HepG2 (cell line): ENCODE results near the gene CARD16. TPM values are rescaled to one million over a fixed set of nuclear protein-coding genes. Genes with fewer than 3 reads are reported as not detected.

Experiments used
- ASH2L ChIP-seq: fragments of 300-600, 200-600 bp; sonication (generic); IDR thresholded peaks from 2 replicates; pipeline ENCODE4 v1.7.0; 2017; ENCODE audit warnings: low read depth, mild to moderate bottlenecking, moderate library complexity, mixed read lengths, low read length; ENCODE audit not compliant: insufficient read length
- GATAD1 ChIP-seq: IDR thresholded peaks from 2 replicates; pipeline ENCODE4 v1.6.1; 2016; ENCODE audit warnings: missing genetic modification reagents, missing compliant biosample characterization
- JARID2 ChIP-seq: sonication (generic); formaldehyde crosslinking; IDR thresholded peaks from 2 replicates; pipeline ENCODE4 v1.8.1; 2023; ENCODE audit warnings: missing genetic modification reagents, inconsistent platforms; ENCODE audit not compliant: insufficient replicate concordance
- RBFOX2 ChIP-seq: fragments of 200-400 bp; formaldehyde crosslinking; IDR thresholded peaks from 2 replicates; pipeline ENCODE4 v1.6.1; 2017; ENCODE audit warnings: low read depth, mild to moderate bottlenecking, low read length
- REPIN1 ChIP-seq: sonication (generic); formaldehyde crosslinking; IDR thresholded peaks from 2 replicates; pipeline ENCODE4 v1.8.0; 2022; ENCODE audit warnings: missing genetic modification reagents, low read depth, mild to moderate bottlenecking, borderline replicate concordance
- ZNF225 ChIP-seq: sonication (generic); formaldehyde crosslinking; IDR thresholded peaks from 2 replicates; pipeline ENCODE4 v1.4.0; 2020; ENCODE audit warnings: mild to moderate bottlenecking, missing genetic modification reagents
- ZNF510 ChIP-seq: sonication (generic); formaldehyde crosslinking; IDR thresholded peaks from 2 replicates; pipeline ENCODE4 v1.4.0; 2020; ENCODE audit warnings: low read depth, mild to moderate bottlenecking, missing genetic modification reagents
- ZNF652 ChIP-seq: IDR thresholded peaks from 2 replicates; pipeline ENCODE4 v1.6.1; 2016; ENCODE audit warnings: low read depth, borderline replicate concordance
- polyA plus RNA-seq, 8 experiments: library from polyadenylated mRNA; depleted of rRNA in 3 of 8; stranded (reverse) in 7 of 8; unstranded in 1 of 8; fragments of >200 nt; fragmentation: Illumina TruSeq in 4 of 8; extraction: Trizol in 4 of 8; gene quantifications; 2 replicates each; pipeline versions ENCODE4 v1.2.1 to v1.2.3, GENCODE V29; 2011 to 2016; ENCODE audit warnings: low read depth in 4 of 8, missing spikeins in 1 of 8, mixed read lengths in 1 of 8; ENCODE audit not compliant: insufficient read depth in 1 of 8
- total RNA-seq, 5 experiments: library from RNA; depleted of rRNA; stranded (reverse); fragments of >200 nt; fragmentation: Illumina TruSeq; extraction: Trizol; gene quantifications; 2 replicates each; pipeline ENCODE4 v1.2.3, GENCODE V29; 2016; ENCODE audit warnings: low read depth in 1 of 5
- TF ChIP-seq, protein P1 (sequence below): sonication (generic); formaldehyde crosslinking; IDR thresholded peaks from 2 replicates; pipeline ENCODE4 v1.4.0; 2020; ENCODE audit warnings: low read depth, missing genetic modification reagents
- TF ChIP-seq, protein P2 (sequence below): IDR thresholded peaks from 2 replicates; pipeline ENCODE4 v1.6.1; 2012; ENCODE audit warnings: low read length, improper control_type of control experiment
- TF ChIP-seq, protein P3 (sequence below): conservative IDR thresholded peaks from 2 replicates; pipeline ENCODE4 v1.6.1; 2018; ENCODE audit warnings: missing genetic modification reagents
- TF ChIP-seq, protein P4 (sequence below): sonication (generic); formaldehyde crosslinking; IDR thresholded peaks from 2 replicates; pipeline ENCODE4 v1.5.0; 2020; ENCODE audit warnings: mild to moderate bottlenecking, missing genetic modification reagents

The CARD16 gene
- total and polyA plus RNA-seq, 2 of the 13 experiments (the other 11 are each of a cell fraction or from before 2014, with no cell fraction given), result 0.34 TPM; not detected in 1

DNA sequence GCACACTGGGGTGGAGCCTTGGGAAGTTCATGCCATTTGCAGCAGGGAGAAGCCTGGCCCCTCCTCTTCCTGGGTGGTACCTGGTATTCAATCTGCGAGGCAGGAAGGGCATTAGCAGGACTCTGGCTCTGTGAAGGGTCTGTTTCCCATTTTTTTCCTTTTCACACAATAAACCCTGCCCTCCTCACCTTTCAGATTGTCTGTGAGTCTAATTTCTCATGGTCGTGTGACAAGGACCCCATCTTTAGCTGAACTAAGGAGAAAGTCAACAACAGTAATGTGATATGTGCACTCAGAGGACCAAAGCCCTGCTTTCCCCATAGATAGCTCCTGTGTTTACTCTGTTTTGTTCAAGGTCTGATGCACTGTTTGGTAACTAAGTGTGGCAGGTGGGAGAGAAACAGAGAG, 50.1 kb downstream of the CARD16 start (continued):
- TF ChIP-seq, protein P1, sequence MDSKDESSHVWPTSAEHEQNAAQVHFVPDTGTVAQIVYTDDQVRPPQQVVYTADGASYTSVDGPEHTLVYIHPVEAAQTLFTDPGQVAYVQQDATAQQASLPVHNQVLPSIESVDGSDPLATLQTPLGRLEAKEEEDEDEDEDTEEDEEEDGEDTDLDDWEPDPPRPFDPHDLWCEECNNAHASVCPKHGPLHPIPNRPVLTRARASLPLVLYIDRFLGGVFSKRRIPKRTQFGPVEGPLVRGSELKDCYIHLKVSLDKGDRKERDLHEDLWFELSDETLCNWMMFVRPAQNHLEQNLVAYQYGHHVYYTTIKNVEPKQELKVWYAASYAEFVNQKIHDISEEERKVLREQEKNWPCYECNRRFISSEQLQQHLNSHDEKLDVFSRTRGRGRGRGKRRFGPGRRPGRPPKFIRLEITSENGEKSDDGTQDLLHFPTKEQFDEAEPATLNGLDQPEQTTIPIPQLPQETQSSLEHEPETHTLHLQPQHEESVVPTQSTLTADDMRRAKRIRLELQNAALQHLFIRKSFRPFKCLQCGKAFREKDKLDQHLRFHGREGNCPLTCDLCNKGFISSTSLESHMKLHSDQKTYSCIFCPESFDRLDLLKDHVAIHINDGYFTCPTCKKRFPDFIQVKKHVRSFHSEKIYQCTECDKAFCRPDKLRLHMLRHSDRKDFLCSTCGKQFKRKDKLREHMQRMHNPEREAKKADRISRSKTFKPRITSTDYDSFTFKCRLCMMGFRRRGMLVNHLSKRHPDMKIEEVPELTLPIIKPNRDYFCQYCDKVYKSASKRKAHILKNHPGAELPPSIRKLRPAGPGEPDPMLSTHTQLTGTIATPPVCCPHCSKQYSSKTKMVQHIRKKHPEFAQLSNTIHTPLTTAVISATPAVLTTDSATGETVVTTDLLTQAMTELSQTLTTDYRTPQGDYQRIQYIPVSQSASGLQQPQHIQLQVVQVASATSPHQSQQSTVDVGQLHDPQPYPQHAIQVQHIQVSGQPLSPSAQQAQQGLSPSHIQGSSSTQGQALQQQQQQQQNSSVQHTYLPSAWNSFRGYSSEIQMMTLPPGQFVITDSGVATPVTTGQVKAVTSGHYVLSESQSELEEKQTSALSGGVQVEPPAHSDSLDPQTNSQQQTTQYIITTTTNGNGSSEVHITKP, result no peak
- no peak for TF ChIP-seq RBFOX2
- peak; percentile 12; the same call in 1 of the 2 replicates for TF ChIP-seq GATAD1
- TF ChIP-seq ZNF652, result no peak
- no peak for TF ChIP-seq JARID2 (CRISPR knock-in tag)
- peak; percentile 58 for TF ChIP-seq ASH2L
- TF ChIP-seq, protein P2, sequence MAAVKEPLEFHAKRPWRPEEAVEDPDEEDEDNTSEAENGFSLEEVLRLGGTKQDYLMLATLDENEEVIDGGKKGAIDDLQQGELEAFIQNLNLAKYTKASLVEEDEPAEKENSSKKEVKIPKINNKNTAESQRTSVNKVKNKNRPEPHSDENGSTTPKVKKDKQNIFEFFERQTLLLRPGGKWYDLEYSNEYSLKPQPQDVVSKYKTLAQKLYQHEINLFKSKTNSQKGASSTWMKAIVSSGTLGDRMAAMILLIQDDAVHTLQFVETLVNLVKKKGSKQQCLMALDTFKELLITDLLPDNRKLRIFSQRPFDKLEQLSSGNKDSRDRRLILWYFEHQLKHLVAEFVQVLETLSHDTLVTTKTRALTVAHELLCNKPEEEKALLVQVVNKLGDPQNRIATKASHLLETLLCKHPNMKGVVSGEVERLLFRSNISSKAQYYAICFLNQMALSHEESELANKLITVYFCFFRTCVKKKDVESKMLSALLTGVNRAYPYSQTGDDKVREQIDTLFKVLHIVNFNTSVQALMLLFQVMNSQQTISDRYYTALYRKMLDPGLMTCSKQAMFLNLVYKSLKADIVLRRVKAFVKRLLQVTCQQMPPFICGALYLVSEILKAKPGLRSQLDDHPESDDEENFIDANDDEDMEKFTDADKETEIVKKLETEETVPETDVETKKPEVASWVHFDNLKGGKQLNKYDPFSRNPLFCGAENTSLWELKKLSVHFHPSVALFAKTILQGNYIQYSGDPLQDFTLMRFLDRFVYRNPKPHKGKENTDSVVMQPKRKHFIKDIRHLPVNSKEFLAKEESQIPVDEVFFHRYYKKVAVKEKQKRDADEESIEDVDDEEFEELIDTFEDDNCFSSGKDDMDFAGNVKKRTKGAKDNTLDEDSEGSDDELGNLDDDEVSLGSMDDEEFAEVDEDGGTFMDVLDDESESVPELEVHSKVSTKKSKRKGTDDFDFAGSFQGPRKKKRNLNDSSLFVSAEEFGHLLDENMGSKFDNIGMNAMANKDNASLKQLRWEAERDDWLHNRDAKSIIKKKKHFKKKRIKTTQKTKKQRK, result no peak
- TF ChIP-seq, protein P3, sequence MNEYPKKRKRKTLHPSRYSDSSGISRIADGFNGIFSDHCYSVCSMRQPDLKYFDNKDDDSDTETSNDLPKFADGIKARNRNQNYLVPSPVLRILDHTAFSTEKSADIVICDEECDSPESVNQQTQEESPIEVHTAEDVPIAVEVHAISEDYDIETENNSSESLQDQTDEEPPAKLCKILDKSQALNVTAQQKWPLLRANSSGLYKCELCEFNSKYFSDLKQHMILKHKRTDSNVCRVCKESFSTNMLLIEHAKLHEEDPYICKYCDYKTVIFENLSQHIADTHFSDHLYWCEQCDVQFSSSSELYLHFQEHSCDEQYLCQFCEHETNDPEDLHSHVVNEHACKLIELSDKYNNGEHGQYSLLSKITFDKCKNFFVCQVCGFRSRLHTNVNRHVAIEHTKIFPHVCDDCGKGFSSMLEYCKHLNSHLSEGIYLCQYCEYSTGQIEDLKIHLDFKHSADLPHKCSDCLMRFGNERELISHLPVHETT (CRISPR knock-in tag), result no peak
- peak; percentile 40; the same call in 1 of the 2 replicates for TF ChIP-seq REPIN1 (CRISPR knock-in tag)
- TF ChIP-seq ZNF510, result no peak
- TF ChIP-seq, protein P4, sequence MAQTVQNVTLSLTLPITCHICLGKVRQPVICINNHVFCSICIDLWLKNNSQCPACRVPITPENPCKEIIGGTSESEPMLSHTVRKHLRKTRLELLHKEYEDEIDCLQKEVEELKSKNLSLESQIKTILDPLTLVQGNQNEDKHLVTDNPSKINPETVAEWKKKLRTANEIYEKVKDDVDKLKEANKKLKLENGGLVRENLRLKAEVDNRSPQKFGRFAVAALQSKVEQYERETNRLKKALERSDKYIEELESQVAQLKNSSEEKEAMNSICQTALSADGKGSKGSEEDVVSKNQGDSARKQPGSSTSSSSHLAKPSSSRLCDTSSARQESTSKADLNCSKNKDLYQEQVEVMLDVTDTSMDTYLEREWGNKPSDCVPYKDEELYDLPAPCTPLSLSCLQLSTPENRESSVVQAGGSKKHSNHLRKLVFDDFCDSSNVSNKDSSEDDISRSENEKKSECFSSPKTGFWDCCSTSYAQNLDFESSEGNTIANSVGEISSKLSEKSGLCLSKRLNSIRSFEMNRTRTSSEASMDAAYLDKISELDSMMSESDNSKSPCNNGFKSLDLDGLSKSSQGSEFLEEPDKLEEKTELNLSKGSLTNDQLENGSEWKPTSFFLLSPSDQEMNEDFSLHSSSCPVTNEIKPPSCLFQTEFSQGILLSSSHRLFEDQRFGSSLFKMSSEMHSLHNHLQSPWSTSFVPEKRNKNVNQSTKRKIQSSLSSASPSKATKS (CRISPR knock-in tag), result no peak
- TF ChIP-seq ZNF225 (CRISPR knock-in tag), result no peak
